GM23338 (cell line): ENCODE data around the gene FTCD. TPM values are rescaled to one million over a fixed set of nuclear protein-coding genes. Genes with fewer than 3 reads are reported as not detected.

Experiments
- ATAC-seq: fragments of 200-7000 bp; cut with Tn5 transposase; 3 replicates; pipeline ENCODE4 v1.9.1; 2020
- DNase-seq: peaks from one replicate; pipeline ENCODE4 v3.0.0-alpha.2; 2015; ENCODE audit warnings: low spot score
- H2AFZ ChIP-seq: fragments of 200-600 bp; sonication (generic); 2 replicates; pipeline ENCODE4 v1.8.0; 2016; ENCODE audit warnings: antibody characterized with exemption, mild to moderate bottlenecking, moderate library complexity
- H3F3A ChIP-seq: fragments of 200-600 bp; sonication (generic); replicated peaks from 2 replicates; pipeline ENCODE4 v1.8.0; 2017; ENCODE audit warnings: antibody characterized with exemption, mixed run types, low read depth
- H3K27ac ChIP-seq: fragments of 200-600 bp; sonication (generic); 2 replicates; pipeline ENCODE4 v1.6.1; 2016; ENCODE audit warnings: low read depth
- H3K27me3 ChIP-seq: fragments of 200-600 bp; sonication (generic); 2 replicates; pipeline ENCODE4 v1.8.0; 2016; ENCODE audit warnings: mild to moderate bottlenecking, mixed run types, moderate library complexity; ENCODE audit not compliant: insufficient read depth
- H3K36me3 ChIP-seq: fragments of 200-600 bp; sonication (generic); 2 replicates; pipeline ENCODE4 v1.8.0; 2016; ENCODE audit warnings: mild to moderate bottlenecking; ENCODE audit not compliant: insufficient read depth
- H3K4me1 ChIP-seq: fragments of 200-600 bp; sonication (generic); 2 replicates; pipeline ENCODE4 v1.8.0; 2016; ENCODE audit warnings: mild to moderate bottlenecking, moderate library complexity; ENCODE audit not compliant: insufficient read depth
- H3K4me2 ChIP-seq: fragments of 200-600 bp; sonication (generic); 2 replicates; pipeline ENCODE4 v1.7.1; 2017; ENCODE audit warnings: mixed run types
- H3K4me3 ChIP-seq: fragments of 200-600 bp; sonication (generic); 2 replicates; pipeline ENCODE4 v1.6.1; 2016; ENCODE audit warnings: mixed run types
- H3K79me2 ChIP-seq: fragments of 200-600 bp; sonication (generic); replicated peaks from 2 replicates; pipeline ENCODE4 v1.8.0; 2017; ENCODE audit warnings: mild to moderate bottlenecking; ENCODE audit not compliant: insufficient read depth
- H3K9me2 ChIP-seq: fragments of 200-600 bp; sonication (generic); 2 replicates; pipeline ENCODE4 v1.8.0; 2017; ENCODE audit not compliant: insufficient read depth
- H4K20me1 ChIP-seq: fragments of 200-600 bp; sonication (generic); replicated peaks from 2 replicates; pipeline ENCODE4 v1.8.0; 2017; ENCODE audit warnings: mild to moderate bottlenecking; ENCODE audit not compliant: insufficient read depth
- H3K27ac Mint-ChIP-seq: 2 replicates; pipeline ENCODE4 v1.8.0; 2020; ENCODE audit warnings: inconsistent platforms, mild to moderate bottlenecking, moderate library complexity, mixed read lengths
- H3K27me3 Mint-ChIP-seq: 3 replicates; pipeline ENCODE4 v1.8.0; 2022; ENCODE audit warnings: low read depth, mild to moderate bottlenecking, moderate library complexity, mixed read lengths, inconsistent platforms; ENCODE audit not compliant: insufficient read depth, poor library complexity
- H3K36me3 Mint-ChIP-seq: 3 replicates; pipeline ENCODE4 v1.8.0; 2021; ENCODE audit warnings: low read depth, mild to moderate bottlenecking, inconsistent platforms, moderate library complexity, mixed read lengths
- H3K4me1 Mint-ChIP-seq: 3 replicates; pipeline ENCODE4 v1.8.0; 2020; ENCODE audit warnings: mild to moderate bottlenecking, inconsistent platforms, mixed read lengths
- H3K4me3 Mint-ChIP-seq: 3 replicates; pipeline ENCODE4 v1.8.0; 2021; ENCODE audit warnings: moderate library complexity, mild to moderate bottlenecking, inconsistent platforms, mixed read lengths
- H3K9me3 Mint-ChIP-seq: 3 replicates; pipeline ENCODE4 v1.8.0; 2020; ENCODE audit warnings: moderate library complexity, mild to moderate bottlenecking, inconsistent platforms, mixed read lengths
- CREB1 ChIP-seq: fragments of 250-450 bp; sonication (Bioruptor Pico); IDR thresholded peaks from 2 replicates; pipeline ENCODE4 v1.5.0; 2020; ENCODE audit warnings: low read depth, mild to moderate bottlenecking, moderate library complexity
- EZH2phosphoT487 ChIP-seq: fragments of 200-600 bp; sonication (generic); IDR thresholded peaks from one replicate; pipeline ENCODE4 v1.8.1; 2018; ENCODE audit warnings: antibody characterized with exemption; ENCODE audit not compliant: unreplicated experiment
- JUNB ChIP-seq: IDR thresholded peaks from one replicate; pipeline ENCODE4 v1.6.1; 2016; ENCODE audit warnings: antibody characterized with exemption; ENCODE audit not compliant: unreplicated experiment
- POLR2AphosphoS5 ChIP-seq: IDR thresholded peaks from 2 replicates; pipeline ENCODE4 v1.6.1; 2016; ENCODE audit warnings: antibody characterized with exemption, low read depth
- STAT1 ChIP-seq: IDR thresholded peaks from one replicate; pipeline ENCODE4 v1.6.1; 2016; ENCODE audit warnings: antibody characterized with exemption; ENCODE audit not compliant: unreplicated experiment
- ZNF331 ChIP-seq: fragments of 250-450 bp; sonication (Bioruptor Pico); IDR thresholded peaks from 2 replicates; pipeline ENCODE4 v1.5.0; 2020; ENCODE audit warnings: low read depth, mild to moderate bottlenecking, moderate library complexity
- polyA plus RNA-seq: library from polyadenylated mRNA; unstranded; fragments of >200 nt; fragmentation: Nextera tagmentation; extraction: Ambion mirVana; gene quantifications from 2 replicates; pipeline ENCODE4 v1.2.1, GENCODE V29; 2016
- total RNA-seq: library from RNA; depleted of rRNA; stranded (reverse); fragments of >200 nt; shearing (Covaris generic); gene quantifications from 2 replicates; pipeline ENCODE4 v1.2.3, GENCODE V29; 2014
- TF ChIP-seq, protein P1 (sequence below), 2 experiments: fragments of 200-600 bp in 1 of 2; sonication (generic) in 1 of 2; conservative IDR thresholded peaks; 2 replicates each; pipeline versions ENCODE4 v1.5.1 to v1.6.1; 2016 to 2017; ENCODE audit warnings: antibody characterized with exemption in 2 of 2, low read depth in 2 of 2, mild to moderate bottlenecking in 2 of 2, moderate library complexity in 1 of 2
- TF ChIP-seq, protein P2 (sequence below): IDR thresholded peaks from one replicate; pipeline ENCODE4 v1.6.1; 2018; ENCODE audit warnings: antibody characterized with exemption; ENCODE audit not compliant: unreplicated experiment
- TF ChIP-seq, protein P3 (sequence below): IDR thresholded peaks from 2 replicates; pipeline ENCODE4 v1.6.1; 2016; ENCODE audit warnings: antibody characterized with exemption
- TF ChIP-seq, protein P4 (sequence below): fragments of 250-450 bp; sonication (Bioruptor Pico); IDR thresholded peaks from 2 replicates; pipeline ENCODE4 v1.5.0; 2020; ENCODE audit warnings: mild to moderate bottlenecking, moderate library complexity

The FTCD gene
- total and polyA plus RNA-seq, 2 experiments from 2014 or later, result 0.90 to 2.3 TPM

DNA sequence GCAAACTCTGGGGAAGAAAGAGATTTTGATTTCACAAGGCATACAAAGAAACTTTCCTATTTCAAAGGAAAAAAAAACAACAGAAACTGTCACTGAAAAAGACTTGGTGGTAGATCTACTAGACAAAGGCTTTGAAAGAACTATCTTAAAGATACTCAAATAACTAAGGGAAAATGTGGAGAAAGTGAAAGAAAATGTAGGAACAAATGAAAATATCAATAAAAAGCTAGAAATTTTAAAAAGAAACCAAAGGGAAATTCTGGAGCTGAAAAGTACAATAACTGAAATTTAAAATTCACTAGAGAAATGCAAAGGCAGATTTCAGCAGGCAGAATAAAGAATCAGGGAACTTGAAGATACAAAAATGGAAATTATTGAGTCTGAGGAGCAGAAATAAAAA lies 51.3 kb downstream of the FTCD start (continued):
- TF ChIP-seq, protein P1, sequence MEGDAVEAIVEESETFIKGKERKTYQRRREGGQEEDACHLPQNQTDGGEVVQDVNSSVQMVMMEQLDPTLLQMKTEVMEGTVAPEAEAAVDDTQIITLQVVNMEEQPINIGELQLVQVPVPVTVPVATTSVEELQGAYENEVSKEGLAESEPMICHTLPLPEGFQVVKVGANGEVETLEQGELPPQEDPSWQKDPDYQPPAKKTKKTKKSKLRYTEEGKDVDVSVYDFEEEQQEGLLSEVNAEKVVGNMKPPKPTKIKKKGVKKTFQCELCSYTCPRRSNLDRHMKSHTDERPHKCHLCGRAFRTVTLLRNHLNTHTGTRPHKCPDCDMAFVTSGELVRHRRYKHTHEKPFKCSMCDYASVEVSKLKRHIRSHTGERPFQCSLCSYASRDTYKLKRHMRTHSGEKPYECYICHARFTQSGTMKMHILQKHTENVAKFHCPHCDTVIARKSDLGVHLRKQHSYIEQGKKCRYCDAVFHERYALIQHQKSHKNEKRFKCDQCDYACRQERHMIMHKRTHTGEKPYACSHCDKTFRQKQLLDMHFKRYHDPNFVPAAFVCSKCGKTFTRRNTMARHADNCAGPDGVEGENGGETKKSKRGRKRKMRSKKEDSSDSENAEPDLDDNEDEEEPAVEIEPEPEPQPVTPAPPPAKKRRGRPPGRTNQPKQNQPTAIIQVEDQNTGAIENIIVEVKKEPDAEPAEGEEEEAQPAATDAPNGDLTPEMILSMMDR (conservative IDR thresholded peaks at IDR 0.05; ENCODE audit: low read depth in 2 of 2), result no peak

- H3K9me2 ChIP-seq, result no peaks in the 10 kb centered on the region
- H3K27ac Mint-ChIP-seq, result no peak overlapping the region
- H3K36me3 Mint-ChIP-seq, result peaks cover 19% of the 10 kb centered on the region
- H4K20me1 ChIP-seq, result peaks cover 10% of the 10 kb centered on the region; the same call in 1 of the 2 replicates
- peaks cover 14% of the 10 kb centered on the region; the same call in 1 of the 2 replicates for H3K27me3 ChIP-seq
- no peak overlapping the region for H3K4me2 ChIP-seq
- no peaks in the 10 kb centered on the region for H3K36me3 ChIP-seq
- 0 out of 2 replicates have a peak, but pooled peaks cover 3% of the 10 kb centered on the region for H3K4me1 ChIP-seq
- ATAC-seq, result no peak
- H2AFZ ChIP-seq, result no peak overlapping the region
- H3K9me3 Mint-ChIP-seq, result peaks cover 16% of the 10 kb centered on the region; the same call in 2 of the 3 replicates
- H3K4me3 Mint-ChIP-seq, result no peak overlapping the region
- peaks cover 58% of the 10 kb centered on the region for H3K79me2 ChIP-seq
- H3K4me3 ChIP-seq, result no peak overlapping the region
- H3F3A ChIP-seq, result no peaks in the 10 kb centered on the region
- no peak overlapping the region for H3K27ac ChIP-seq
- DNase-seq, result no peak
- peaks cover 3% of the 10 kb centered on the region; the same call in 1 of the 3 replicates for H3K4me1 Mint-ChIP-seq
- peaks cover 18% of the 10 kb centered on the region for H3K27me3 Mint-ChIP-seq
- TF ChIP-seq, protein P2, sequence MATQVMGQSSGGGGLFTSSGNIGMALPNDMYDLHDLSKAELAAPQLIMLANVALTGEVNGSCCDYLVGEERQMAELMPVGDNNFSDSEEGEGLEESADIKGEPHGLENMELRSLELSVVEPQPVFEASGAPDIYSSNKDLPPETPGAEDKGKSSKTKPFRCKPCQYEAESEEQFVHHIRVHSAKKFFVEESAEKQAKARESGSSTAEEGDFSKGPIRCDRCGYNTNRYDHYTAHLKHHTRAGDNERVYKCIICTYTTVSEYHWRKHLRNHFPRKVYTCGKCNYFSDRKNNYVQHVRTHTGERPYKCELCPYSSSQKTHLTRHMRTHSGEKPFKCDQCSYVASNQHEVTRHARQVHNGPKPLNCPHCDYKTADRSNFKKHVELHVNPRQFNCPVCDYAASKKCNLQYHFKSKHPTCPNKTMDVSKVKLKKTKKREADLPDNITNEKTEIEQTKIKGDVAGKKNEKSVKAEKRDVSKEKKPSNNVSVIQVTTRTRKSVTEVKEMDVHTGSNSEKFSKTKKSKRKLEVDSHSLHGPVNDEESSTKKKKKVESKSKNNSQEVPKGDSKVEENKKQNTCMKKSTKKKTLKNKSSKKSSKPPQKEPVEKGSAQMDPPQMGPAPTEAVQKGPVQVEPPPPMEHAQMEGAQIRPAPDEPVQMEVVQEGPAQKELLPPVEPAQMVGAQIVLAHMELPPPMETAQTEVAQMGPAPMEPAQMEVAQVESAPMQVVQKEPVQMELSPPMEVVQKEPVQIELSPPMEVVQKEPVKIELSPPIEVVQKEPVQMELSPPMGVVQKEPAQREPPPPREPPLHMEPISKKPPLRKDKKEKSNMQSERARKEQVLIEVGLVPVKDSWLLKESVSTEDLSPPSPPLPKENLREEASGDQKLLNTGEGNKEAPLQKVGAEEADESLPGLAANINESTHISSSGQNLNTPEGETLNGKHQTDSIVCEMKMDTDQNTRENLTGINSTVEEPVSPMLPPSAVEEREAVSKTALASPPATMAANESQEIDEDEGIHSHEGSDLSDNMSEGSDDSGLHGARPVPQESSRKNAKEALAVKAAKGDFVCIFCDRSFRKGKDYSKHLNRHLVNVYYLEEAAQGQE, result no peak
- TF ChIP-seq EZH2phosphoT487 (no peak), ZNF331 (no peak), POLR2AphosphoS5 (no peak), JUNB (no peak), STAT1 (no peak), CREB1 (CRISPR knock-in tag) (no peak)
- TF ChIP-seq, protein P3, sequence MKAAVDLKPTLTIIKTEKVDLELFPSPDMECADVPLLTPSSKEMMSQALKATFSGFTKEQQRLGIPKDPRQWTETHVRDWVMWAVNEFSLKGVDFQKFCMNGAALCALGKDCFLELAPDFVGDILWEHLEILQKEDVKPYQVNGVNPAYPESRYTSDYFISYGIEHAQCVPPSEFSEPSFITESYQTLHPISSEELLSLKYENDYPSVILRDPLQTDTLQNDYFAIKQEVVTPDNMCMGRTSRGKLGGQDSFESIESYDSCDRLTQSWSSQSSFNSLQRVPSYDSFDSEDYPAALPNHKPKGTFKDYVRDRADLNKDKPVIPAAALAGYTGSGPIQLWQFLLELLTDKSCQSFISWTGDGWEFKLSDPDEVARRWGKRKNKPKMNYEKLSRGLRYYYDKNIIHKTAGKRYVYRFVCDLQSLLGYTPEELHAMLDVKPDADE, result no peak
- TF ChIP-seq, protein P4, sequence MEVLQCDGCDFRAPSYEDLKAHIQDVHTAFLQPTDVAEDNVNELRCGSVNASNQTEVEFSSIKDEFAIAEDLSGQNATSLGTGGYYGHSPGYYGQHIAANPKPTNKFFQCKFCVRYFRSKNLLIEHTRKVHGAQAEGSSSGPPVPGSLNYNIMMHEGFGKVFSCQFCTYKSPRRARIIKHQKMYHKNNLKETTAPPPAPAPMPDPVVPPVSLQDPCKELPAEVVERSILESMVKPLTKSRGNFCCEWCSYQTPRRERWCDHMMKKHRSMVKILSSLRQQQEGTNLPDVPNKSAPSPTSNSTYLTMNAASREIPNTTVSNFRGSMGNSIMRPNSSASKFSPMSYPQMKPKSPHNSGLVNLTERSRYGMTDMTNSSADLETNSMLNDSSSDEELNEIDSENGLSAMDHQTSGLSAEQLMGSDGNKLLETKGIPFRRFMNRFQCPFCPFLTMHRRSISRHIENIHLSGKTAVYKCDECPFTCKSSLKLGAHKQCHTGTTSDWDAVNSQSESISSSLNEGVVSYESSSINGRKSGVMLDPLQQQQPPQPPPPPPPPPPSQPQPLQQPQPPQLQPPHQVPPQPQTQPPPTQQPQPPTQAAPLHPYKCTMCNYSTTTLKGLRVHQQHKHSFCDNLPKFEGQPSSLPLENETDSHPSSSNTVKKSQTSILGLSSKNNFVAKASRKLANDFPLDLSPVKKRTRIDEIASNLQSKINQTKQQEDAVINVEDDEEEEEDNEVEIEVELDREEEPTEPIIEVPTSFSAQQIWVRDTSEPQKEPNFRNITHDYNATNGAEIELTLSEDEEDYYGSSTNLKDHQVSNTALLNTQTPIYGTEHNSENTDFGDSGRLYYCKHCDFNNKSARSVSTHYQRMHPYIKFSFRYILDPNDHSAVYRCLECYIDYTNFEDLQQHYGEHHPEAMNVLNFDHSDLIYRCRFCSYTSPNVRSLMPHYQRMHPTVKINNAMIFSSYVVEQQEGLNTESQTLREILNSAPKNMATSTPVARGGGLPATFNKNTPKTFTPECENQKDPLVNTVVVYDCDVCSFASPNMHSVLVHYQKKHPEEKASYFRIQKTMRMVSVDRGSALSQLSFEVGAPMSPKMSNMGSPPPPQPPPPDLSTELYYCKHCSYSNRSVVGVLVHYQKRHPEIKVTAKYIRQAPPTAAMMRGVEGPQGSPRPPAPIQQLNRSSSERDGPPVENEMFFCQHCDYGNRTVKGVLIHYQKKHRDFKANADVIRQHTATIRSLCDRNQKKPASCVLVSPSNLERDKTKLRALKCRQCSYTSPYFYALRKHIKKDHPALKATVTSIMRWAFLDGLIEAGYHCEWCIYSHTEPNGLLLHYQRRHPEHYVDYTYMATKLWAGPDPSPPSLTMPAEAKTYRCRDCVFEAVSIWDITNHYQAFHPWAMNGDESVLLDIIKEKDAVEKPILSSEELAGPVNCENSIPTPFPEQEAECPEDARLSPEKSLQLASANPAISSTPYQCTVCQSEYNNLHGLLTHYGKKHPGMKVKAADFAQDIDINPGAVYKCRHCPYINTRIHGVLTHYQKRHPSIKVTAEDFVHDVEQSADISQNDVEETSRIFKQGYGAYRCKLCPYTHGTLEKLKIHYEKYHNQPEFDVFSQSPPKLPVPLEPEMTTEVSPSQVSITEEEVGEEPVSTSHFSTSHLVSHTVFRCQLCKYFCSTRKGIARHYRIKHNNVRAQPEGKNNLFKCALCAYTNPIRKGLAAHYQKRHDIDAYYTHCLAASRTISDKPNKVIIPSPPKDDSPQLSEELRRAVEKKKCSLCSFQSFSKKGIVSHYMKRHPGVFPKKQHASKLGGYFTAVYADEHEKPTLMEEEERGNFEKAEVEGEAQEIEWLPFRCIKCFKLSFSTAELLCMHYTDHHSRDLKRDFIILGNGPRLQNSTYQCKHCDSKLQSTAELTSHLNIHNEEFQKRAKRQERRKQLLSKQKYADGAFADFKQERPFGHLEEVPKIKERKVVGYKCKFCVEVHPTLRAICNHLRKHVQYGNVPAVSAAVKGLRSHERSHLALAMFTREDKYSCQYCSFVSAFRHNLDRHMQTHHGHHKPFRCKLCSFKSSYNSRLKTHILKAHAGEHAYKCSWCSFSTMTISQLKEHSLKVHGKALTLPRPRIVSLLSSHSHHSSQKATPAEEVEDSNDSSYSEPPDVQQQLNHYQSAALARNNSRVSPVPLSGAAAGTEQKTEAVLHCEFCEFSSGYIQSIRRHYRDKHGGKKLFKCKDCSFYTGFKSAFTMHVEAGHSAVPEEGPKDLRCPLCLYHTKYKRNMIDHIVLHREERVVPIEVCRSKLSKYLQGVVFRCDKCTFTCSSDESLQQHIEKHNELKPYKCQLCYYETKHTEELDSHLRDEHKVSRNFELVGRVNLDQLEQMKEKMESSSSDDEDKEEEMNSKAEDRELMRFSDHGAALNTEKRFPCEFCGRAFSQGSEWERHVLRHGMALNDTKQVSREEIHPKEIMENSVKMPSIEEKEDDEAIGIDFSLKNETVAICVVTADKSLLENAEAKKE (CRISPR knock-in tag), result no peak
- TF ChIP-seq, protein P1 (conservative IDR thresholded peaks at IDR 0.05; ENCODE audit: low read depth in 2 of 2), result no peak
Measured at GRCh38 chr21:46100906-46101305, 54.5 kb downstream of the FTCD start.
